HG03469 (cell line): ENCODE results near the gene ZMYM2.

Source experiments
- ATAC-seq: cut with Tn5 transposase; IDR thresholded peaks from one replicate; pipeline ENCODE4 v1.9.1; 2021; ENCODE audit warnings: mild to moderate bottlenecking, moderate library complexity, moderate number of reproducible peaks; ENCODE audit not compliant: unreplicated experiment

Gene ZMYM2

DNA sequence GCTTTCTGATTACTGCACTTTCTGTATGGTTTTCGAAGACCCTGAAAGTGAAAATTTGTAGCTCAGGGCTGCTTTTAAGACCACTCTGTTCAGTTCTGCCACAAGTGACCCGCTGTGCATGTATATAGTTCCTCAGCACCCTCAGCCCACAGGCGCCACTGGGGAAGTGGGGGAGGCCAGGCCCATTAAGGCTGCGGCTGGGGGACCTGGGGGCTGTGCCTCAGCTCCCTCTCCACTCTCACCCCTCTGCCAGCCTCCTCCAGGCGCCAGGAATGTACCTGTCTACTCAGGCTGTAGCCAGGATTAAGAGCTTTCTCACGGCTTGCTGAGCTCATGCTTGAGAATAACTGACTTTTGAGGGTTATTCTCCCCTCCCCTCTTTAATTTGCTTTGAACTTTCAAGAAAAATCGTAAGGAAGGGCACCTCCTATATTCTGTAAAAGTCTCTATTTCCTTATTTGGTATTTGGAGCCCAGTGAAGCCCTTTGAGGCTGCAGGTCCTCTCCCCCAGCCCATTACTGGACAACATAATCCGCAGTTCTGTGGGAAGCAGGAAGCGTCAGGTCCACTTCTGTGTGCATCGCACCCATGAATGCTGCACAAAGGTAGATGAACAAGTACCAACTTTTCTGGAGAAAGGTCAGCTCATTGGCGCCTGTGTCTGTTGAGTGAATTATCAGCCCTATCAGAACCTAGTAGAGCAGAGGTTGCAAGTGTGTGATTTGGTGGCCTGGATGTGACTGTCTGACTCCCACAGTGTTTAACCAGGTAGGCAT lies 172.7 kb downstream of the ZMYM2 start:
- ATAC-seq: no peak

DNA sequence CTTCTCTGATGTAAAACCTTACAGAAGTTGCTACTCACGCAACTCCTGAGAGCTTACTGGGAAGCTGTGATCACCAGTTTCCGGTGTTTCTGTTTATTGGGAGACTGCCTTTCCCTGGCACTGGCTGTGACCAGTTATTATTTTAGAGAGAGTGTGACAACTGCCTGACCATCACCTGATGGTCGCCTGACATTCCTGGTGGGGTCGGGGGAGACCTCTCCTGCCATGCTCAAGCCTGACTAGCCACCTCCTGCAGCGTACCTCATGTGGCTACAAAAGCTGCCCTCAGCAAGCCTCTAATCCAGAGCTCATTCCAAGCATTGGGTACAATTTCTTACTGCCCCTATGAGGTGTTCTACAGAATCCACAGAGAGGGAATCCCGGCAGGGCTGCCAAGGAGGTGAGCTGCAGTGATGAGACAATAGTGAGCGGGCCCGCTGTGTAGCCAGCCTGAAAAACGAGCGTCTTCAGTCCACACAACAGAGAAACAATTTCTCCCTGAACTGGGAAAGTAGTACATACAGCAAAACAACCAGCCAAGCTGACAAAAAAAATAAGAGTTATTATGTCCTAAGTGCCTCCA lies 173.6 kb downstream of the ZMYM2 start:
- no peak for ATAC-seq

- ATAC-seq: no peak
Measured at GRCh38 chr13:20134732-20135131, 176.2 kb downstream of the ZMYM2 start.

GRCh38 chr13:20136781-20137703 lies 178.5 kb downstream of the ZMYM2 start:
- ATAC-seq: no peak

- ATAC-seq: no peak
Measured at GRCh38 chr13:20137875-20138274, 179.3 kb downstream of the ZMYM2 start.

- no peak for ATAC-seq
Measured at GRCh38 chr13:20140487-20140886, 182.0 kb downstream of the ZMYM2 start.
